GM12892 (cell line): ENCODE measurements around the gene ZNF462.

Experiments
- POLR2A ChIP-seq: IDR thresholded peaks from 2 replicates; pipeline ENCODE4 v1.6.1; 2011; ENCODE audit warnings: low read depth, low read length, control low read depth
- POLR2AphosphoS5 ChIP-seq: IDR thresholded peaks from 2 replicates; pipeline ENCODE4 v1.6.1; 2011; ENCODE audit warnings: low read depth, low read length, control low read depth

GRCh38 chr9:106962615-106963363 lies 99.8 kb downstream of the ZNF462 start:
- TF ChIP-seq POLR2A (no peak), POLR2AphosphoS5 (no peak)
